Stomach (tissue), 4 donors: Measurements from ENCODE around the gene CXCR5.

ENCODE experiments used
- POLR2A ChIP-seq, 4 donors: fragments of 450-650 bp; IDR thresholded peaks; one replicate each; pipeline ENCODE4 v1.6.1; 2016; ENCODE audit warnings: antibody characterized with exemption in 4 of 4, control low read depth in 2 of 4, mild to moderate bottlenecking in 1 of 4, moderate library complexity in 1 of 4
- TF ChIP-seq, protein P1 (sequence below), 7 experiments: fragments of 450-650 bp in 4 of 7; fragments of 200-600 bp in 3 of 7; sonication (generic) in 3 of 7; IDR thresholded peaks; one replicate each; pipeline ENCODE4 v1.5.1; 2016 to 2019; ENCODE audit warnings: antibody characterized with exemption in 7 of 7, control low read depth in 2 of 7, mild to moderate bottlenecking in 1 of 7

DNA sequence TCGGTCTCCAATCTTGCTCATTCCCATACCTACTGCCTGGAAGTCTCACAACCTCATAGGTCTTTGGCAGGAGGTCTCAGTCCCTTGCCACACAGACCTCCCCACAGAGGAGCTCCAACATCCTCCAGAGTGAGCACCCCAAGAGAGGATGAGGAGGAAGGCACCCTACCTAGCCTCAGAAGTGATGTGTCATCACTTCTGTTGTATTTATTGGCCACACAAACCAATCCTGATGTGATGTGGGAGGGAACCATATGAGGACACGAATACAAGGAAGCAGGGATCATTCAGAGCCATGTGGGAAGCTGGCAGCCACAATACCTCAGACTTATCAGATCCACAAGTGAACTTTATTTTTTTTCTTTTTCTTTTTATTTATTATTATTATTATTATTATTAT, 63.4 kb downstream of the CXCR5 start:
- TF ChIP-seq, protein P1, sequence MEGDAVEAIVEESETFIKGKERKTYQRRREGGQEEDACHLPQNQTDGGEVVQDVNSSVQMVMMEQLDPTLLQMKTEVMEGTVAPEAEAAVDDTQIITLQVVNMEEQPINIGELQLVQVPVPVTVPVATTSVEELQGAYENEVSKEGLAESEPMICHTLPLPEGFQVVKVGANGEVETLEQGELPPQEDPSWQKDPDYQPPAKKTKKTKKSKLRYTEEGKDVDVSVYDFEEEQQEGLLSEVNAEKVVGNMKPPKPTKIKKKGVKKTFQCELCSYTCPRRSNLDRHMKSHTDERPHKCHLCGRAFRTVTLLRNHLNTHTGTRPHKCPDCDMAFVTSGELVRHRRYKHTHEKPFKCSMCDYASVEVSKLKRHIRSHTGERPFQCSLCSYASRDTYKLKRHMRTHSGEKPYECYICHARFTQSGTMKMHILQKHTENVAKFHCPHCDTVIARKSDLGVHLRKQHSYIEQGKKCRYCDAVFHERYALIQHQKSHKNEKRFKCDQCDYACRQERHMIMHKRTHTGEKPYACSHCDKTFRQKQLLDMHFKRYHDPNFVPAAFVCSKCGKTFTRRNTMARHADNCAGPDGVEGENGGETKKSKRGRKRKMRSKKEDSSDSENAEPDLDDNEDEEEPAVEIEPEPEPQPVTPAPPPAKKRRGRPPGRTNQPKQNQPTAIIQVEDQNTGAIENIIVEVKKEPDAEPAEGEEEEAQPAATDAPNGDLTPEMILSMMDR (IDR thresholded peaks at IDR 0.05), result no peak
- no peak for TF ChIP-seq POLR2A (IDR thresholded peaks at IDR 0.05)
